ENCODE results near the gene FKBP3. TPM values are rescaled to one million over a fixed set of nuclear protein-coding genes. Genes with fewer than 3 reads are reported as not detected.
"Not testable (repeated sequence)": the region's sequence is repeated elsewhere in the genome, so short reads cannot be mapped to it uniquely, and the experiment has no call there.

The FKBP3 gene
- total RNA-seq (53.9 TPM), polyA plus RNA-seq (51.0 TPM)

DNA sequence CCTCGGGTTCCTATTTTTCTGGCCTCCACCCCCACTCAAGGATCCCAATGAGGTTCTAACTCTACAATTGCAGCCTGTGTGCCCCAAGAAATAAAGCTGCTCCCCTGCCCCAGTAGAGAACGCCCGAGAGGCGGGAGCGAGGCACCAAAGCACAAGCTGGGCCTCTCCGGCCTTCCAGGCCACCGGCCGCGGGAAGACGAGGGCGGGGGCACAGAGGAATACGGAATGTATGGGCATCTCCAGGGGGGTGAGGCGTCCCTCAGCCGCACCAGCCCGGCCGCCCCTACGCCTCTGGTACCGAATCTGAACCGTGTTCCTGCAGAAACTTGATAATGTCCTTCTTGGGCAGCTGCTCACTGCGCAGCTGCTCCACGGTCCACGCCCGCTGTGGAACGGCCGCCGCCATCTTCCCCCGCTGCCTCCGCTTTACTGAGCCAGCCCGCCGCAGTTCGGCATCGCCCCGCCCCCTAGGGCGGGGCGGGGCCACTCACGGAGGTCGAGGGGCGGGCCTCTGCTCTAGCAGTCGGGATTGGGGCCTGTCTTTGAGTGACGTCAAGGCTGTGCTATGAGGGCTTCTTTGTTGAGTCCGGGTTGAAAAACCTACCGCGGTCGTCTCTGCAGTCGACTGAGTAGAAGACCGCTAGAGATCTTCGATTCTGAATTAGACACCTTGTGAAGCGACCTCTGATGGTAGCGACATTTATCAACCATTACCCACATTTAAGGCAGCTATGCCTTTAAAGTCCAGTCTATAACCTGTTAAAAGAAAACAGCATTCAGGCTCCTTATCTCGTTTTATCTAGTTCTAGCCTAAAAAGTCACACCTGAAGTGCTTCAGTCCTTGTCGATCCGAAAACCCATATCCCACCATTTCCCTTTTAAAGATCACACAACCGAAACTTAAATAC lies at the start of gene FKBP3:
FKBP3 (minus strand) TSS at position 431 of the 908 bp plus-strand sequence; CDS start at position 406, 25 bp downstream.
- Histone ChIP-seq H3K4me3 (ENCODE audit: low read depth, low read length) (peak within 1 kb of the TSS; percentile 60), H3K27ac (ENCODE audit: low read depth) (peak within 1 kb of the TSS; percentile 66), H3K4me1 (ENCODE audit: insufficient read depth) (peaks cover 1% of the 10 kb centered on the region), H3K36me3 (ENCODE audit: insufficient read depth) (no peaks in the 10 kb centered on the region)
- under 1% methylated on average over 53 of the region's 53 CpGs for WGBS
- peak; percentile 98 for DNase-seq (ENCODE audit: extremely low spot score)

DNA sequence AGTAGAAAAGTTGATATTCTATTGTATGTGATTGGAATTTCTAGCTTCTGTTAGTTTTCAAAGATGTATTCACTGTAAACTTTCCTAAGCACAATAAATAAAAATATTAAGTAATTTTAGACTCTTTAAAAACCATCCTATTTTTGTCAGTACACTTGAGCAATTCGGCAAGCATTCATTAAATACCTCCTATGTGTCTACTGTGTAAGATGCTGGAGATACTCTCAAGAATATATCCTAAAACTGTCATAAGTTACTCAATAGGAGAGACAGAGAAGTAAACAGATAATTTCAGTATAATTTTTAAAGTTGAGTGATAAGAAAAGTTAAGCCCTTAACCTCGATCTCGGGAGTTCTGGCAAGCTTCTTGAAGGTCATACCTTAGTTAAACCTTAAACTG lies 47.5 kb upstream of the FKBP3 start:
- WGBS, result 60% methylated on average over 3 of the region's 3 CpGs
- H3K4me1 ChIP-seq (ENCODE audit: insufficient read depth), result no peaks in the 10 kb centered on the region
- no peak for DNase-seq (ENCODE audit: extremely low spot score)
- no peak overlapping the region for H3K27ac ChIP-seq (ENCODE audit: low read depth)
- H3K4me3 ChIP-seq (ENCODE audit: low read depth, low read length), result no peak overlapping the region
- no peaks in the 10 kb centered on the region for H3K36me3 ChIP-seq (ENCODE audit: insufficient read depth)

DNA sequence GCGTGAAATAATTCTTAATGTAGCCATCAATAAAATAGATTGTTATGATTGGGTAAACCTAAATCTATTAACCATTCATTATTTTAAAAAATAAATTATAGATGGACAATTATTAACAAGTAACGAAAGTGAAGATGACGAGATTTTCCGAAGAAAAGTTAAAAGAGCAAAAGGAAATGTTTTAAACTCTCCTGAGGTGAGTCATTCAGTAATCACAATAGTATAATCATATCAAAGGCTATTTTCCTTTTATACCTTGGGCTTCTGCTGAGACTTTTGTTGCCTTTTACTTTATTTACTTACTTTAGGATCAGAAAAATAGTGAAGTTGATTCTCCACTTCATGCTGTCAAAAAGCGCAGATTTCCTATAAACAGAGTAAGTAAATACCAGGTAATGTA lies 47.0 kb upstream of the FKBP3 start:
- WGBS, result 96% methylated on average over 5 of the region's 5 CpGs
- Histone ChIP-seq H3K4me1 (ENCODE audit: insufficient read depth) (no peaks in the 10 kb centered on the region), H3K36me3 (ENCODE audit: insufficient read depth) (no peaks in the 10 kb centered on the region), H3K27ac (ENCODE audit: low read depth) (no peak overlapping the region), H3K4me3 (ENCODE audit: low read depth, low read length) (no peak overlapping the region)
- no peak for DNase-seq (ENCODE audit: extremely low spot score)

DNA sequence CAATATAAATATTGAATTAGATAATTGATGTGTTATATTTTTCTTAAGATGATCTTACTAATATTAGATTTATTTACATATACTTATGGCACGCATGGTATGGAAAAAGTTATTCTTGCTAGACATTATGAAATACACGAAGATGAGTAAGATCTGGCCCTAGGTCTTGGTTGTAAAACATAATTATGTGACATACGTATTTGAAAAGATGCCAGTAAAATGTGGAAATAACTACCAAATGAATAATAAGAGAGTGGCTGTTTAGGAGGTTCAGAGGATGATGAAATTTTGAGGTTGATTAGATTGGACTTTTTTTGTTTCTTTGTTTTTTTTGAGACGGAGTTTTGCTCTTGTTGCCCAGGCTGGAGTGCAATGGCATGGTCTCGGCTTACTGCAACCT lies 42.8 kb upstream of the FKBP3 start:
- Histone ChIP-seq H3K4me1 (ENCODE audit: insufficient read depth) (no peaks in the 10 kb centered on the region), H3K4me3 (ENCODE audit: low read depth, low read length) (no peak overlapping the region), H3K27ac (ENCODE audit: low read depth) (no peak overlapping the region), H3K36me3 (ENCODE audit: insufficient read depth) (no peaks in the 10 kb centered on the region)
- DNase-seq (ENCODE audit: extremely low spot score), result no peak
- 82% methylated on average over 5 of the region's 5 CpGs for WGBS

DNA sequence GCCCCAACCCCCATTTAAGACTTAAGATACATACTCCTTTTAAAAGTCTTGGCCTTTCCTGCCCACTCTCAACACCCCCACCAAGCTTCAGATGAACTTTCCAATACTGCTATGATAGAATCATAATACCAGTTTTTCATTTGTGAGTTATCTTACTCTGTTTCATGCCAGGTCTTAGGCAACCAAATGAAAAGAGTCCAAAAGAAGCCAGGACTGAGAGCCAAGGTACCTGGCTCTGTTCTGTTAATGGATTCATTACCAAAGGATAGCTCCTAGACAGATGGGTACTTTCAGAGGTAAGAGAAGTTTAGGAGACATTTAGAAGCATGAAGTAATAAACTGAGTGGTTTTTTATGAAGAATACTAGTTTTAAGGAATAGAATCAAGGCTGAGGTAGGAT lies 35.6 kb upstream of the FKBP3 start:
- Histone ChIP-seq H3K4me3 (ENCODE audit: low read depth, low read length) (no peak overlapping the region), H3K4me1 (ENCODE audit: insufficient read depth) (no peaks in the 10 kb centered on the region), H3K27ac (ENCODE audit: low read depth) (no peak overlapping the region), H3K36me3 (ENCODE audit: insufficient read depth) (peaks cover 2% of the 10 kb centered on the region)
- no peak for DNase-seq (ENCODE audit: extremely low spot score)

DNA sequence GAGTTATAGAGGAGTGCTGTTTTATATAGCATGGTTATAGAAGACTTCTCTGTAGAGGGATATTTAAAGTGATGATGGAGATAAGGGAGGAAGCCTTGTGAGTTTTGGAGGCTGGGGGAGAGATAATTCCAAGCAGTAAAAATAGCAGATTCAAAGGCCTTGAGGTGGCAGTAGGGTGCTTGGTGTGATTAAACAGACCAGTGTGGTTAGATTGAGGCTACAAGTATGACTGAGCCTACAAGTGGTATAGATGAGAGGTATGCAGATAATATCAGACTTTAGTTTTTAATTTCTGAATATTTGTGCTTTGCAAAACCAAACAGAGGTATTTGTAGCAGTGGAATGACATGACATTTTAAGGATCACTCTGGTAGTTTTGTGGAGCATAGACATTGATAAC lies 21.8 kb upstream of the FKBP3 start:
- H3K36me3 ChIP-seq (ENCODE audit: insufficient read depth), result no peaks in the 10 kb centered on the region
- H3K4me1 ChIP-seq (ENCODE audit: insufficient read depth), result no peaks in the 10 kb centered on the region
- no peak overlapping the region for H3K27ac ChIP-seq (ENCODE audit: low read depth)
- DNase-seq (ENCODE audit: extremely low spot score), result no peak
- H3K4me3 ChIP-seq (ENCODE audit: low read depth, low read length), result no peak overlapping the region

DNA sequence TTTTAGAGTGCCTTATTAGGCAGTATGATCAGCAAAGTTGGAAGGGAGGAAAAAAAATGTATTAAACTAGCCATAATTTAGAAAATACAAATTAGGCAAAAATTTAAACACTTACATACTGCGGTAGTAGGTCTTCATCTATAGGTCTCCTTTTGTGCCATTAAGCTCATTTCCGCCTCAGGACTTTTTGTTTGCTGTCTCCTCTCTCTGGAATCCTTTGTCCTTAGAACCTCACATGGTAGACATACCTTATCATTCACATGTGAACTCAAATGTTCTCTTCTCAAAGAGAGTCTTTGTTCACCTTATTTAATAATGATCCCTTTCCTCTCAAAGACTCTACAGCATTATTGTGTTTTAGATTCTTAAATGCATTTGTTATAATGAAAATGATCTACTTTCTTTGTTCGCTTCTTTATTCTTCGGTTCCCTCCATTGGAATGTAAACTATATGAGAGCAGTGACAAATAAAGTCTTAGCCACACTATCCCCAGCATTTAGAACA lies 16.2 kb upstream of the FKBP3 start:
- WGBS, result 94% methylated on average over 4 of the region's 4 CpGs
- no peak for DNase-seq (ENCODE audit: extremely low spot score)
- H3K4me1 ChIP-seq (ENCODE audit: insufficient read depth), result no peaks in the 10 kb centered on the region
- H3K27ac ChIP-seq (ENCODE audit: low read depth), result no peak overlapping the region
- no peaks in the 10 kb centered on the region for H3K36me3 ChIP-seq (ENCODE audit: insufficient read depth)
- H3K4me3 ChIP-seq (ENCODE audit: low read depth, low read length), result no peak overlapping the region

DNA sequence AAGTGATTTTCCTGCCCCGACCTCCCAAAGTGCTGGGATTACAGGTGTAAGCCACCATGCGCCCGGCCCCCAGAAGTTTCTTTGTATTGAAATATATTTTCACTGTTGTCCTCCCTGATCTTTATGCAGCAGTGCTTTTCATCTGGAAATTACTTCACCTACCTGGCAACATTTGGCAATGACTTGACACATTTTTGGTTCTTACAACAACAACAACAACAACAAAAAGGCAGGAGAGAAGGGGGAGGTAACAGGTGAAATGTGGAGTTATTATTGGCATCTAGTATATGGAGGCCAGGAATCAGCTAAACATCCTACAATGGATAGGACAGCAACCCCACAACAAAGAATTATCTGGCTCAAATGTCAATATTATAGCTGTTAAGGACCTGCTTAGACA lies 15.3 kb upstream of the FKBP3 start:
- no peak overlapping the region for H3K4me3 ChIP-seq (ENCODE audit: low read depth, low read length)
- no peak for DNase-seq (ENCODE audit: extremely low spot score)
- no peak overlapping the region for H3K27ac ChIP-seq (ENCODE audit: low read depth)
- no peaks in the 10 kb centered on the region for H3K36me3 ChIP-seq (ENCODE audit: insufficient read depth)
- no peaks in the 10 kb centered on the region for H3K4me1 ChIP-seq (ENCODE audit: insufficient read depth)
- 96% methylated on average over 3 of the region's 3 CpGs for WGBS

DNA sequence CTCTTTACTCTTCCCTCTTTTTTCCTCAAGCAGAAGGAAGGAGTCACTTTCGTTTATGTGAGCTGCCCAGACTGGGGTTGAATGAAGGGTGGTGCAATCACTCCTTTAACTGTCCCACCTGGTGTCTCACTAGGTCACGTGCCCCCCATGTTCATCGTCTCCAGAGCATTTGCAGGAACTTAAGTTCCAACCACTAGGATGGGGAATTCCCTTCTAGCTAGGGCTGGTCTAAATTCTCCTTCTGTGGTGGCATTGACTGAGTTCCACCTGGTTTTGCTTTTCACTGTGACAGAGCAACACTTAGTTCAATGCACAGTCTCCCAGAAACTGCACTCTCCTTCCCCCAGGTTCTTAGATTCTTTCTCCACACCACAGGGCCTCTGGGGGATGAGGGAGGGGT lies 10.9 kb upstream of the FKBP3 start:
- DNase-seq (ENCODE audit: extremely low spot score), result no peak

DNA sequence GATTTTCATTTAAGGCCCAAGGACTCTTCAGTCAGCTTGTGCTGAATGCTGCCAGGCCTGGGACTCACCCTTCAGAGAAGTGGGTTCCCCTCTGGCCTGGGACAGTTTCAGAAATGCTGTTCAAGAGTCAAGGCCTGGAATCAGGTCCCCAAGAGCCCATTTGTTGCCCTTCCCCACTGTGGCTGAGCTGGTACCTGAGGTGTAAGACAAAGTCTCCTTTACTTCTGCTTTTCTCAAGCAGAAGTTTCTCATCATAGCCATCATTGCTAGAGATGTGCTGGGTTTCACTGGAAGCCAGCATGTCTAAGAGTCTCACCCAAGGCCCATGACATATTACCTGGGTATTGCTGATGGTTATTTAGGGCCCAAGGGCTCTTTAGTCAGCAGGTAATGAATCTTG lies 10.4 kb upstream of the FKBP3 start:
- Histone ChIP-seq H3K4me3 (ENCODE audit: low read depth, low read length) (no peak overlapping the region), H3K27ac (ENCODE audit: low read depth) (no peak overlapping the region), H3K4me1 (ENCODE audit: insufficient read depth) (no peaks in the 10 kb centered on the region), H3K36me3 (ENCODE audit: insufficient read depth) (no peaks in the 10 kb centered on the region)
- no peak for DNase-seq (ENCODE audit: extremely low spot score)

More for the DNA sequence above, 10.9 kb upstream of the FKBP3 start:
- H3K4me1 ChIP-seq (ENCODE audit: insufficient read depth), result no peaks in the 10 kb centered on the region
- no peak overlapping the region for H3K4me3 ChIP-seq (ENCODE audit: low read depth, low read length)
- H3K27ac ChIP-seq (ENCODE audit: low read depth), result no peak overlapping the region
- no peaks in the 10 kb centered on the region for H3K36me3 ChIP-seq (ENCODE audit: insufficient read depth)
- 95% methylated on average over 3 of the region's 3 CpGs for WGBS

DNA sequence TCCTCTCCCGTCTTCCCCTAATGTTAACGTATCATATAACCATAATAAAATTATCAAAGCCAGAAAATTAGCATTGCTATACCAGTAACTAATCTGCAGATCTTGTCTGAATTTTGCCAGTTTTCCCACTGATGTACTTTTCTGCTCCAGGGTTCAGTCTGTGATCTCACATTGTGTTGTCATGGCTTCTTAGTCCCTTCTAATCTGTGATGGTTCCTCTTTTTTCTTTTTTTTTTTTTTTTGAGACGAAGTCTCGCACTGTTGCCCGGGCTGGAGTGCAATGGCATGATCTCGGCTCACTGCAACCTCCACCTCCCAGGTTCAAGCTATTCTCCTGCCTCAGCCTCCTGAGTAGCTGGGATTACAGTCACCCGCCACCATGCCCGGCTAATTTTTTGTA lies 7.8 kb upstream of the FKBP3 start:
- H3K4me3 ChIP-seq (ENCODE audit: low read depth, low read length); H3K4me1 ChIP-seq (ENCODE audit: insufficient read depth); H3K36me3 ChIP-seq (ENCODE audit: insufficient read depth); H3K27ac ChIP-seq (ENCODE audit: low read depth); DNase-seq (ENCODE audit: extremely low spot score): not testable (repeated sequence)
- 92% methylated on average over 8 of the region's 8 CpGs for WGBS

DNA sequence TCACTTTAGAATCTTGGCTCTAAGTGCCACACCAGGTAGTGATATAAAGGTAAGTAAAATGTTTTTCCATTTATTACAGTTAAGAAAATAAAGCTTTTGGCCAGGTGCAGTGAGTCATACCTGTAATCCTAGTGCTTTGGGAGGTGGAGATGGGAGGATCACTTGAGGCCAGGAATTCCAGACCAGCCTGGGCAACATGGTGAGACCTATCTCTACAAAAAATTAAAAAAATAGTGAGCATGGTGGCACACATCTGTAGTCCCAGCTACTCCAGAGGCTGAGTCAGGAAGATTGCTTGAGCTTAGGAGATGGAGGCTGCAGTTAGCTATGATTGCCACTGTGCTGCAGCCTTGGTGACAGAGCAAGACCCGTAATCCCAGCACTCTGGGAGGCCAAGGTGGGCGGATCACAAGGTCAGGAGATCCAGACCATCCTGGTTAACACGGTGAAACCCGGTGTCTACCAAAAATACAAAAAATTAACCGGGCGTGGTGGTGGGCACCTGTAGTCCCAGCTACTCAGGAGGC lies 6.4 kb upstream of the FKBP3 start:
- DNase-seq (ENCODE audit: extremely low spot score), result no peak
- H3K4me1 ChIP-seq (ENCODE audit: insufficient read depth), result peaks cover 1% of the 10 kb centered on the region
- WGBS, result 96% methylated on average over 6 of the region's 6 CpGs
- no peaks in the 10 kb centered on the region for H3K36me3 ChIP-seq (ENCODE audit: insufficient read depth)
- no peak overlapping the region for H3K27ac ChIP-seq (ENCODE audit: low read depth)
- H3K4me3 ChIP-seq (ENCODE audit: low read depth, low read length), result no peak overlapping the region

DNA sequence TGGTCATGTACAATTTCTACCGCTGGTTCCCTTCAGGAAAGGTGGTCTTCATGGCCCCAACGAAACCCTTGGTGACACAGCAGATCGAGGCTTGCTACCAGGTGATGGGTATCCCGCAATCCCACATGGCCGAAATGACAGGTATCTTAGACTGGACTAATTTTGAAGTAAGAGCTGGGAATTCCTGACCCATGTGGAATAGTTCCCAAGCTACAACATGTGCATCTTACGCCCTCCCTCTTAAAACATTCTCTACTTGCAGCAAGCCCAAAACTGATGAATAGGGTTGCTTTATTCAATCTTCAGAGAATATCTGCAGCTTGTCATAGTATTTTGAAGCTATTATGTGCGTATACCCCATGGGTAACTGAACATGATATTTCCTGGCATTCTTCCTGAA lies 2.1 kb upstream of the FKBP3 start:
- no peak overlapping the region for H3K27ac ChIP-seq (ENCODE audit: low read depth)
- no peak for DNase-seq (ENCODE audit: extremely low spot score)

DNA sequence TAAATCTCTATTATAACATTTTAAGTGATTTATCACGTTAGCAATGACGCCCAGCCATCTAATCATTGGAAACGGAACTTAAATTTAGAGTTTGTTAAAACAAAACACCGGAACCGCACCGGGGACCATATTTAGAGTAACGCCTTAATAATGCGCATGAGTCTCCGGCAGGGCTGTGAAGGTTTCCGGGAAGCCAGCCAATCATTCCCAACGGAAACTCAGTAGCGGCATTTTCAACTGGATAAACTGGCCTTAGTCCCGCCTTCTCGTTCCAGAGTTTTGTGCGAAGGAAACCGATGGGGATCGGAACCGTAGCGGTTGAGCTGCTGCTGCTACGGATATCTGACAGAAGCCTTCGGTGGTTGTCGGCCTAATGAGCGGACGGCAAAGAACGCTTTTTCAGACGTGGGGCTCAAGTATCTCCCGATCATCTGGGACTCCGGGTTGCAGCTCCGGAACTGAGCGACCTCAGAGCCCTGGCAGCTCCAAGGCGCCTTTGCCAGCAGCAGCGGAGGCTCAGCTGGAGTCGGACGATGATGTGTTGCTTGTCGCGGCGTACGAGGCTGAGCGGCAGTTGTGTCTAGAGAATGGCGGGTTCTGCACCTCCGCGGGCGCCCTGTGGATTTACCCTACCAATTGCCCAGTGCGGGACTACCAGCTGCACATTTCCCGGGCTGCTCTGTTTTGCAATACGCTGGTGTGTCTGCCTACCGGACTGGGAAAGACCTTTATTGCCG lies 1.5 kb upstream of the FKBP3 start, which contains the start of gene FANCM:
FANCM (plus strand) TSS at position 272 of the 737 bp plus-strand sequence; CDS start at position 374, 102 bp downstream.
- under 1% methylated on average over 48 of the region's 48 CpGs for WGBS
- peak; percentile 96 for DNase-seq (ENCODE audit: extremely low spot score)
- peak within 1 kb of the TSS; percentile 60 for H3K4me3 ChIP-seq (ENCODE audit: low read depth, low read length)
- H3K4me1 ChIP-seq (ENCODE audit: insufficient read depth), result peaks cover 1% of the 10 kb centered on the region
- H3K36me3 ChIP-seq (ENCODE audit: insufficient read depth), result no peaks in the 10 kb centered on the region
- H3K27ac ChIP-seq (ENCODE audit: low read depth), result peak within 1 kb of the TSS; percentile 66

More for the DNA sequence above, 2.1 kb upstream of the FKBP3 start:
- peaks cover 1% of the 10 kb centered on the region for H3K4me1 ChIP-seq (ENCODE audit: insufficient read depth)
- H3K4me3 ChIP-seq (ENCODE audit: low read depth, low read length), result peak overlapping the region; percentile 58
- no peaks in the 10 kb centered on the region for H3K36me3 ChIP-seq (ENCODE audit: insufficient read depth)
- WGBS, result under 1% methylated on average over 7 of the region's 7 CpGs
